HS-5 (cell line): ENCODE data around the gene RDH8.

ENCODE experiments used
- DNase-seq: peaks from one replicate; pipeline ENCODE4 v3.0.0-alpha.2; 2012; ENCODE audit warnings: low read depth

The RDH8 gene

DNA sequence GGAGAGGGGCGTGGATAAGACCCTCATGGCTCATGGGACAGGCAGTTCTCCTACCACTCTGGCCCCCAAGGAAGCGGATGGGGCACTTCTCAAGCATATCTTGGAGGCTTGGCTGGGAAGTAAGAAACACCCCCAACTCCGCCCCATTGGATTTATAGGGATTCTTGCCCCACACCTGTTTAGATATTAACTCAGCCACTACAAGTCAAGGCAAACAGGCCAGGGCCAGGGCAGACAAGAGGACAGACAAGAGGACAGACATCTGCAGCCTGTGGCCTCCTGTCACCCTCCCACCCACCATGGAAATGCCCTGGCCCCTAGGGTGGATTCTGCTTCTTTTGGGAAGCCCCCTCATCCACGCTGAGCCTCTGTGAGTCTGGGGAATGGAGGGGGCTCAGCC, 24.1 kb downstream of the RDH8 start:
- DNase-seq = no peak

DNA sequence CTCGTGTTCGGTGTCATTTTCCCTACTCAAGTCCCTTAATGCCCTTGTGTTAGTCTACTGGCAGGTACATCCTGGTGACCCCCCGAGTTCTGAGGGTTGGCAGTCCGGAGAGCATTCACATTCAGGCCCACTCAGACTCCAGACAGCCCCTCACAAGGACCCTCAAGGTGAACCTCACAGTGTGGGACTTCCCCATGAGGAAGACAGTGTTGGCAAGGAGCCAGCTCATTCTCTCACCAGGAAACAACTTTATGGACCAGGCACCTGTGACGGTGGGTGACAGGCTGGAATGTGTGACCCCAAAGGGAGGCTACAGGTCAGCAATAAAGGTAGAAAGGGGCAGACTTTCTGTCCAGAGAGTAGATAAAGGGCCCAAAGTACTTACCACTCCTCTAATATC, 24.5 kb downstream of the RDH8 start:
- DNase-seq = no peak

DNA sequence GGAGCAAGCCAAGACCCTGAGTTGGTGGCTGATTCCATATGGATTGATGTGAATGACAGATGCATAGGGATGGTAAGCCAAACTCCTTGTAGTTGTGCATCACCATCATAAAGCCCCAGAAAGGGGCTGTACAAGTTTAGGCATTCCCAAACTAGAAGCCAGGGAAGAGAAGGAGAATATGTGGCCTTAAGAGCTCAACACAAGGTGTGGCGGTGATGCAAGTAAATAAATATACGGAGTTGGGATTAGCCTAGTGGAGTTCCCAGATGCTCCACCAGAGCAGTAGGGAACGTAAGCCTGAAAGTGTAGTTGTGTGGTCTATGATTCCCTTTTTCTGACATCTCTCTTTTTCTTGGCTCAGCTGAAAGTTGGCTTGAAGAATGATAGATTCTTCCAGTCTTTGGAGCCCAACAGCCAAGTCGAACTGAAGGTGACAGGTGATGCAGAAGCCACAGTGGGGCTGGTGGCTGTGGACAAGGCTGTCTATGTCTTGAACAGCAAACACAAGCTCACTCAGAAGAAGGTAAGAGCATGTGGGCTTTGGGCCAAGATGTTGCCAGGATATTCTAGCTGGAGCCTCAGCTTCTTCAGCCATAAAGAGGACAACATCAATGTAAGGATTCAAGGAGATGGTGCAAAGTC, 30.1 kb downstream of the RDH8 start:
- DNase-seq = peak; percentile 51

DNA sequence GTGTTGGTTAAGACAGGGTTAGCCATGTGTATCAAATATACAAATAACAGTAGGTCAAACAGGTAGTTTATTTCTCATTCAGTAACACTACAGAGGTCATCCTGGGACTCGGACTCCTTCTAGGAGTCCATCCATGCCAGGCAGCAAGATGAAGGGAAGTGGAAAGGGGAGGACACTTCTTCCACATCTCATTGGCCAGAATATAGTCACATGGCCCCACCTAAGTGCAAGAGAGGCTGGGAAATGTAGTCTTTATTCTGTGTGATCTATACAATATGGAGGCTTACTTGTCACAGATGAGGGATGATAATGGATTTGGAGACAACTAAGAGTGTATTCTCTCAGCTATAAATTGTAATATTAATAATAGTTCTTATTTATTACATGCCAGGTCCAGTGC, 31.1 kb downstream of the RDH8 start:
- no peak for DNase-seq

DNA sequence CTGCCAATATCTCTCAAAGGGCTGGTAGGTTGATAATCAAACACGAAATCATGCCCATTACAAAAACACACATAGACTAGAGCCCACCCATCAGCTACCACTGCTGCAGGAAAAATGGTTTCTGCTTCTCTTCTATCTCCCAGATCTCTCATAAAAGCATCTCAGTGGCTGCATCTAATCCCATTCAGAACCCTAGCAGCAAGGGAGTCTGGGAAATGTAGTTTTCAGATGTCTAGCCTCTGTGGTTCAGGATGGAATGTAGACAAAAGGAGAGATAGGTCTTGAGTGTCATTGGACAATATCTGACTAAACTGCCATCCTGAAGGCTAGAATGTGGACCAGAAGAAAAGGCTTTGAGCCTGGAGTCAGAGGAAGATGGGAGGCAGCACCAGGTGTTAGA, 32.1 kb downstream of the RDH8 start:
- DNase-seq = no peak

DNA sequence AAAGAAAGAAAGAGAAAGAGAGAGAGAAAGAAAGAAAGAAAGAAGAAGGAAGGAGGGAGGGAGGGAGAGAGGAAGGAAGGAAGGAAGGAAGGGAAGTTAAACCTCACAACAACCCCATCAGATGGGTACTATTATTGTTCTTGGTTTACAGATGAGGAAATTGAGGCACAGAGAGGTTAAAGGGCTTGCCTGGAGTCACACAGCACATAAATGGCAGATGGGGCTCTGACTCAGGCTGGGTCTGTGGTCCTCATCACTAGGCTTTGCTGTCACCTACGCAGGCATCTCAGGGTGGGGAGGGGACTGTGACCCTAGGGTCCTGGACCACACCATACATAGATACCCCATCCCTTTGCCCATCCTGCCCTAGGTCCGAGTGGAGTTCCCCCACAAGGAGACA, 36.3 kb downstream of the RDH8 start:
- DNase-seq = no peak

DNA sequence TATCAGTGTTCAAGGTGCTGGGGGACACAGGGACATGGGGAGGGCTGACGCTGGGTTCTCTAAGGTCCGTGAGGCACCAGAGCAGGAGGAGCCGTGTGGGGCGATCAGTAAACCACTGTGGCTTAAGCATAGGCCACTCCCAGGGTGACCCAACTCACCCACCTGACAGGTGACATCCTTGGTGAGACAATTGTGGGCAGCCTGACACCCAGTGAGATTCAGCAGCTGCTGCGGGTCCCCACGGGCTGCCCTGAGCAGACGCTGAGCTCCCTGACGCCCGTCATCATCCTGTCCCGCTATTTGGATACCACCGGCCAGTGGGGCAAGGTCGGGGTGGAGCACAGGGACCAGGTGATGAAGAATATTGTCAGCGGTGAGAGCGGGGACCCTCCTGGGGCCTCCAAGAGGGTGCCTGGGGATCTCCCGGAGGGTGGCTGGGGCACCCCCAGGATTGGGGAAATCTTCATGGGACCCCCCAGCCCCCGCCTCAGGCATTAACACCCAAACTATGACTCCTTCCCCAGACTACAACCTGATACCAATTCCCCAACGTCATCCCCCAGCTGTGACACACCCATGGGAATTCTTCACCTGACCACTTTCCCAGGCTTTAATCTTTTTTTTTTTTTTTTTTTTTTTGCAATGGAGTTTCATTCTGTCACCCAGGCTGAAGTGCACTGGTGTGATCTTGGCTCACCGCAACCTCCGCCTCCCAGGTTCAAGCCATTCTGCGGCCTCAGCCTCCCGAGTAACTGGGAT, 39.5 kb downstream of the RDH8 start:
- DNase-seq = no peak

DNA sequence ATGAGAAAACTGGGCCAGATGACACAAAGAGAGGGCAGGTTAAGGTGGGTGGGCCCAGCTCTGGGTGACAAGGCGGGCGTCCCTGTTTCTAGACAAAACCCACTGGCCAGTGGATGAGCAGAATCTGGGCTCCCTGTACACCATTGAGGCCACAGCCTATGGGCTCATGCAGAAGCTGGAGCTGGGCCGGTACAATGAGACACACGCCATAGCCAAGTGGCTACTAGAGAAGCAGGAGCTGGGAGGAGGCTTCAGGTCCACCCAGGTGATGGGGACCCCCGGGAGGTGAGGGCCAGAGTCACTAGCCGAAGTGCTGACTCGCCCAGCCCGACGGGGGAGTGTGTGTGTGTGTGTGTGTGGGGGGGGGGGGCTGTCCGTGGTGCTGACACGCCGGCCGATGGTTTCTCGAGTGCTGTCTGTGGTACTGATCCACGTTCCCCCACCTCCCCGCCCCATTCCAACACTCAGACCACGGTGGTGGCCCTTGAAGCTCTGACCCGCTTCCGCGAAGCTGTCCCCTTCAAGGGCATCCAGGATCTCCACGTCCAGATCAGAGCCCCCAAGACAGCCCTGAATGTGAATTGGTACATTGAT, 48.5 kb downstream of the RDH8 start:
- no peak for DNase-seq

DNA sequence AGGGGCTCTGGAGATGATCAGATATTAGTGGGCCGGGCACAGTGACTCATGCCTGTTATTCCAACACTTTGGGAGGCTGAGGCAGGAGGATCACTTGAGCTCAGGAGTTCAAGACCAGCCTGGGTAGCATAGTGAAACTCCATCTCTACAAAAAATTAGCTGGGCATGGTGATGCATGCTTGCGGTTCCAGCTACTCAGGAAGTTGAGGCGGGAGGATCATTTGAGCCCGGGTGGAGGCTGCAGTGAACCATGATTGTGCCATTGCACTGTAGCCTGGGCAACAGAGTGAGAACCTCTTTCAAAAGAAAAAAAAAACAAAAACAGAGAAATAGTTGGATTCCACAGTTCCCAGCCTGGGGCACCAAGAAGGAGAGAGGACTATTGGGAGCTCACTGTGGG, 54.9 kb downstream of the RDH8 start:
- DNase-seq = no peak

DNA sequence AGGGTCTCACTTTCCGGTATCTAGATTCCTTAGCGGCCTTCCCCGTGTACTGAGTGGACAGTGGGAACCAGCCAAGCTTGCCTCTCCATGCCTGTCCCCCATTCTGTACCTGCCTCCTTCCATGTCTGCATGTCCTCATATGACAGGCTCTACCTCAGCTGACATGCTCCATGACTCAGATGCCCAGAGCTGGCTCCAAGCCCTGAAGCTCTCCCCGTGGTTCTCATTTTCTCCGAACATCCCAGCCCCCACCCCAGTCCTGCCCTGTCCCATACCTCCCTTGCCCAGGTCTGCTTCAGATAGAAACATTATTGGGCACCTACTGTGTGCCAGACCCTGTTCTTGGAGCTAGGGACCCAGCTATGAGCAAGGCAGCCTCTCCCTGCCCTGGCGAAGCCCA, 55.8 kb downstream of the RDH8 start:
- no peak for DNase-seq

DNA sequence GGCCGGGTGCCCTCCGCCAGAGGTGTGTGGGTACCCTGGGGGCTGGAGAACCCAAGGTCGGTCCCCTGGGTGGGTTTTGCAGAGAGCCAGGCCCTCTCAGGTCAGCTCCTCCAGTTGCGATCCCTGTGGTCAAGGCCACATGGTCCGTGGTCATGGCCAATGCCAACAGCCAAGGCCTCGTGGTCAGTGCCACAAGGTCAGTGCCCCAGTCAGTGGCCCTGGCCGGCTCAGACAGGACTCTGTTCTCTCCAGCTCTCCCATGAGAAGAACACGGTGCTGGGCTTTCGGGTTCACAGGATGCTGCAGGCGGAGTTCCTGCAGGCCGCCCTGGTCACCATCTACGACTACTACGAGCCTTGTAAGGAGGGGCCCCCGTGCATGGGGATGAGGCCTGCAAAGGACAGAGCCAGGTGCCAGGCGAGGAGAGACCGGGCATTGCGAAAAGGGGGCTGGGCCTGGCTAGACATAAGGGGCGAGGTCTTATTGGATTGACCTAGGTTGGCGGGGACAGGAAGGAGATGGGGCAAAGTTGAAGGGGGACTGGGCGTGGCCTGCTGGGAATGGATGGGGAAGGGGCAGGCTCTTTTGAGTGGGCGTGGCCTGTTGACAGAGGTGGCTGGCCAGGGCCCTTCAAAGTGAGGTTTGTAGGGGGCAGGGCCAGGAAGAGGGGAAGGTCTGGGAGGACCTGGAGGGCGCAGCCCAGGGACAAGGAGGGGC, 57.6 kb downstream of the RDH8 start:
- DNase-seq = no peak
